8988T (cell line): Measurements from ENCODE around the gene EPB42.
"Not testable (repeated sequence)": the region's sequence is repeated elsewhere in the genome, so short reads cannot be mapped to it uniquely, and the experiment has no call there.

Source experiments
- DNase-seq: peaks from one replicate; pipeline ENCODE4 v3.0.0; 2011

Gene EPB42

GRCh38 chr15:43239732-43240491 is 19.1 kb upstream of the EPB42 start:
- no peak for DNase-seq

- no peak for DNase-seq
Observed at GRCh38 chr15:43238671-43239131, 17.9 kb upstream of the EPB42 start.

- DNase-seq = no peak
Observed at GRCh38 chr15:43237842-43238470, 17.1 kb upstream of the EPB42 start.

- DNase-seq = no peak
Observed at GRCh38 chr15:43235536-43235935, 14.7 kb upstream of the EPB42 start.

GRCh38 chr15:43232289-43232874 is 11.6 kb upstream of the EPB42 start:
- DNase-seq = no peak

GRCh38 chr15:43230640-43231115 is 9.9 kb upstream of the EPB42 start:
- DNase-seq = no peak

GRCh38 chr15:43229977-43230376 is 9.2 kb upstream of the EPB42 start:
- no peak for DNase-seq

- DNase-seq = no peak
Observed at GRCh38 chr15:43226436-43227305, 5.9 kb upstream of the EPB42 start.

- DNase-seq = not testable (repeated sequence)
Observed at GRCh38 chr15:43225950-43226255, 5.1 kb upstream of the EPB42 start.

GRCh38 chr15:43225201-43225949 is 4.6 kb upstream of the EPB42 start:
- peak; percentile 73 for DNase-seq

- DNase-seq = no peak
Observed at GRCh38 chr15:43221422-43221821, 604 bp upstream of the EPB42 start.

GRCh38 chr15:43219929-43220928 is 589 bp downstream of the EPB42 start:
- DNase-seq = no peak

GRCh38 chr15:43218908-43219706 is 1.7 kb downstream of the EPB42 start:
- no peak for DNase-seq

GRCh38 chr15:43215961-43216360 is 4.9 kb downstream of the EPB42 start:
- no peak for DNase-seq

- DNase-seq = no peak
Observed at GRCh38 chr15:43214592-43215295, 6.1 kb downstream of the EPB42 start.

- no peak for DNase-seq
Observed at GRCh38 chr15:43214169-43214568, 6.6 kb downstream of the EPB42 start.

- DNase-seq = no peak
Observed at GRCh38 chr15:43213466-43213865, 7.4 kb downstream of the EPB42 start.

- DNase-seq = no peak
Observed at GRCh38 chr15:43212951-43213350, 7.9 kb downstream of the EPB42 start.

- DNase-seq = no peak
Observed at GRCh38 chr15:43212299-43212698, 8.5 kb downstream of the EPB42 start.
